ENCODE measurements around the gene CCDC82.

The CCDC82 gene

DNA sequence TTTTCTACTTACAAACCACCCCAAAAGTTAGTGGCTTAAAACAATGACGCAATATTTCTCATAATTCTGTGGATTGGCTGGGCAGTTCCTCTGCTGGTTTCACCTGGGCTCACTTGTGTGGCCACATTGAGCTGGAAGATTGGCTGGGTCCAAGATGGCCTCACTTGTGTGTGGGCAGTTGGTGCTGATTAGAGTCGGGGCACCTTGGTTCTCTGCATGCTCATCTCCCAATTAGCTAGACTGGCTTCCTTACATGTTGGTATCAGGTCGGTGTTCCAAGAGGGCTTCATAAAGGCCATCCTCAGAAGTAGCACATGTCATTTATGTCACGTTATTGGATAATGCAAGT is 59.2 kb downstream of the CCDC82 start:
- H3K4me3 ChIP-seq (ENCODE audit: low read depth, low read length), result no peak overlapping the region
- no peak for DNase-seq (ENCODE audit: low read depth)
- TF ChIP-seq, protein P1, sequence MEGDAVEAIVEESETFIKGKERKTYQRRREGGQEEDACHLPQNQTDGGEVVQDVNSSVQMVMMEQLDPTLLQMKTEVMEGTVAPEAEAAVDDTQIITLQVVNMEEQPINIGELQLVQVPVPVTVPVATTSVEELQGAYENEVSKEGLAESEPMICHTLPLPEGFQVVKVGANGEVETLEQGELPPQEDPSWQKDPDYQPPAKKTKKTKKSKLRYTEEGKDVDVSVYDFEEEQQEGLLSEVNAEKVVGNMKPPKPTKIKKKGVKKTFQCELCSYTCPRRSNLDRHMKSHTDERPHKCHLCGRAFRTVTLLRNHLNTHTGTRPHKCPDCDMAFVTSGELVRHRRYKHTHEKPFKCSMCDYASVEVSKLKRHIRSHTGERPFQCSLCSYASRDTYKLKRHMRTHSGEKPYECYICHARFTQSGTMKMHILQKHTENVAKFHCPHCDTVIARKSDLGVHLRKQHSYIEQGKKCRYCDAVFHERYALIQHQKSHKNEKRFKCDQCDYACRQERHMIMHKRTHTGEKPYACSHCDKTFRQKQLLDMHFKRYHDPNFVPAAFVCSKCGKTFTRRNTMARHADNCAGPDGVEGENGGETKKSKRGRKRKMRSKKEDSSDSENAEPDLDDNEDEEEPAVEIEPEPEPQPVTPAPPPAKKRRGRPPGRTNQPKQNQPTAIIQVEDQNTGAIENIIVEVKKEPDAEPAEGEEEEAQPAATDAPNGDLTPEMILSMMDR (IDR thresholded peaks at IDR 0.05; ENCODE audit: insufficient read depth, low read depth, low read length, missing control alignments), result no peak

- TF ChIP-seq, protein P1 (IDR thresholded peaks at IDR 0.05; ENCODE audit: insufficient read depth, low read depth, low read length, missing control alignments), result no peak
- no peak overlapping the region for H3K4me3 ChIP-seq (ENCODE audit: low read depth, low read length)
- DNase-seq (ENCODE audit: low read depth), result no peak
These were observed 59.7 kb downstream of the CCDC82 start for GRCh38 chr11:96329855-96330510.

DNA sequence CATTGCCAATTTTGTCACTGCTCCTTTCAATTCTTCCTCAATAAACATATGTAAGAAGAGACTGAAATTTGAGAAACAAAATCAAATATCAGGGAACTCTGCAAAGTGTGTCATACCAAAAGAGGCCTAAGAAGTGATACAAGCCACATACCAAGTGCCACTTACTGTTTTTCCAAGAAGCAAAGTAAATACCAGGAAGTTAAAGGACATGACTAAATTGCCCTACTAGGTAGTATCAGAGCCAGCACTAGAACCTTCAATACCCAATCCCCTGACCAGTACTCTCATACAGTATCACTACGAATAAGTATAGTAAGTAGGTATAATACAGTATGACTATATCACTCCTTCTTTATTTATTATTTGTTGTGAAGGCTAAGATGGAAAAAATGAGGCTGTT is 60.3 kb downstream of the CCDC82 start:
- TF ChIP-seq, protein P1 (IDR thresholded peaks at IDR 0.05; ENCODE audit: insufficient read depth, low read depth, low read length, missing control alignments), result no peak
- no peak for DNase-seq (ENCODE audit: low read depth)
- no peak overlapping the region for H3K4me3 ChIP-seq (ENCODE audit: low read depth, low read length)

DNA sequence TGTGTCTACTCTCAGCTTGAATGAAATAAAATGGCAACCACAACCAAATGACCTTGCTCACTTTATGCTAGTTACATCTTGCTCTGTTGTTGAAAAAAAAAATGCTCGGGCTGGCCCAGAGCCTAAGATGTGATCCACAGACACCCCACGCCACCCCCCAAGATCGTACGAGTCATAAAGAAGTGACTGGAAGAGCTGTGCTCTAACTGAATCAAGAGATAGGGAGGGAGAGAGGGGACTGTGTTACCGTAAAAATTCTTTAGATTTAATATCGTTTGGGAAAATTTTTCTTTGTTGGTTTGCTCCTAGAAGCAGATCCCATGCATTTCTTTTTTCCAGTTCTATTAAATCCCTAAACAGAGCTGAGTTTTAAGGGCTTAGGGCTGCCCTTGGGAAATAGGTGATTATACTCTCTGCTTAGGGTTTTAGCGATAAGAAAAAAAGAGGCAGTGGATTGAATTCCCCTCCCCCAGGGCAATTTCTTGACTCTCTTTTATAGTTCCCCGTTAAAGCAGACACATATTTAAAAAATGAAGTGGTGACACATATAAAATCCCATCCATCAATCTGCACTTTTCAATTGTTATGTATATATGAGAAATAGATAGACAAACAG is 61.2 kb downstream of the CCDC82 start:
- TF ChIP-seq, protein P1 (IDR thresholded peaks at IDR 0.05; ENCODE audit: insufficient read depth, low read depth, low read length, missing control alignments), result no peak
- no peak overlapping the region for H3K4me3 ChIP-seq (ENCODE audit: low read depth, low read length)
- DNase-seq (ENCODE audit: low read depth), result no peak

- DNase-seq (ENCODE audit: low read depth), result no peak
- TF ChIP-seq, protein P1 (IDR thresholded peaks at IDR 0.05; ENCODE audit: insufficient read depth, low read depth, low read length, missing control alignments), result no peak
- H3K4me3 ChIP-seq (ENCODE audit: low read depth, low read length), result no peak overlapping the region
These were observed 62.8 kb downstream of the CCDC82 start for GRCh38 chr11:96326959-96327358.

DNA sequence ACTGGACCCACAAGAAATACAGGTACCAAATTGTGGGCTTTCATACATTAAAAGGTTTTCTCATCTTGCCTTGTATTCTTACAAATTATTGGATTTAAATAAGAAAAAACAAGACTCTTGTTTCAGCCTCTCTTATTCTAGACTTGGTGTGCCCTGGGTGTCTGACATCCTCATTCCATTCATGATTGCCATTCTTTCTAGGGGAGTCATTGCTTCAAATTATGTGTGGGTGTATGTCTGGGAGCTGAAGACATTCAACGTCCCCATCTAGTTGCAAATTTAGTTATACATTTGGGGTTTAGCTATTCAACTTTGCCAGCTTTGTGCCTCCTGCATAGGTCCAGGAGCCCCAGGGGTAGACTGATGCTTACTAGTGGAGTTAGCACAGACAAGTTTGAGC is 64.8 kb downstream of the CCDC82 start:
- H3K4me3 ChIP-seq (ENCODE audit: low read depth, low read length), result no peak overlapping the region
- no peak for DNase-seq (ENCODE audit: low read depth)
- TF ChIP-seq, protein P1 (IDR thresholded peaks at IDR 0.05; ENCODE audit: insufficient read depth, low read depth, low read length, missing control alignments), result no peak

- TF ChIP-seq, protein P1 (IDR thresholded peaks at IDR 0.05; ENCODE audit: insufficient read depth, low read depth, low read length, missing control alignments), result no peak
- no peak overlapping the region for H3K4me3 ChIP-seq (ENCODE audit: low read depth, low read length)
- DNase-seq (ENCODE audit: low read depth), result no peak
These were observed 66.1 kb downstream of the CCDC82 start for GRCh38 chr11:96323642-96323985.

All from GM12865 (cell line).